Keratinocyte (primary cell): ENCODE data around the gene RIT1. TPM values are rescaled to one million over a fixed set of nuclear protein-coding genes. Genes with fewer than 3 reads are reported as not detected.

Source experiments
- DNase-seq: peaks from one replicate; pipeline ENCODE4 v3.0.0-alpha.2; 2011; ENCODE audit warnings: low read depth, missing footprints, low spot score
- FAIRE-seq: peaks from 2 replicates; lab custom pipeline; 2011; peaks lifted over from hg19 to GRCh38; lab: Jason Lieb, UNC
- H2AFZ ChIP-seq: 2 replicates; pipeline ENCODE4 v1.6.0; 2012; ENCODE audit warnings: low read length, control low read depth, inconsistent platforms; ENCODE audit not compliant: control insufficient read depth
- H3K27ac ChIP-seq: 2 replicates; pipeline ENCODE4 v1.5.1; 2011; ENCODE audit warnings: low read length; ENCODE audit not compliant: control insufficient read depth, insufficient read depth
- H3K27me3 ChIP-seq: 3 replicates; pipeline ENCODE4 v1.6.0; 2011; ENCODE audit warnings: low read length; ENCODE audit not compliant: control insufficient read depth, insufficient read depth; ENCODE audit errors: extremely low read depth
- H3K36me3 ChIP-seq, 2 experiments: 2 replicates in 1 of 2; 3 replicates in 1 of 2; pipeline ENCODE4 v1.5.1; 2011; ENCODE audit warnings: low read length in 2 of 2, mild to moderate bottlenecking in 1 of 2; ENCODE audit not compliant: control insufficient read depth in 2 of 2, insufficient read depth in 2 of 2; ENCODE audit errors: extremely low read depth in 1 of 2
- H3K4me1 ChIP-seq: 3 replicates; pipeline ENCODE4 v1.5.1; 2011; ENCODE audit warnings: low read length; ENCODE audit not compliant: control insufficient read depth, insufficient read depth; ENCODE audit errors: extremely low read depth
- H3K4me2 ChIP-seq: 3 replicates; pipeline ENCODE4 v1.6.0; 2011; ENCODE audit warnings: low read depth, low read length; ENCODE audit not compliant: control insufficient read depth, insufficient read depth; ENCODE audit errors: extremely low read depth
- H3K4me3 ChIP-seq, 3 experiments: fragments of 200-600 bp in 1 of 3; sonication (generic) in 1 of 3; 2 replicates in 2 of 3; 3 replicates in 1 of 3; pipeline ENCODE4 v1.5.1; 2011 to 2016; ENCODE audit warnings: low read length in 3 of 3, mild to moderate bottlenecking in 3 of 3, control low read depth in 2 of 3, inconsistent platforms in 1 of 3, low read depth in 1 of 3, mixed read lengths in 1 of 3, mixed run types in 1 of 3, moderate library complexity in 1 of 3; ENCODE audit not compliant: control insufficient read depth in 2 of 3, insufficient read depth in 2 of 3; ENCODE audit errors: extremely low read depth in 1 of 3
- H3K79me2 ChIP-seq: 2 replicates; pipeline ENCODE4 v1.6.0; 2012; ENCODE audit warnings: low read length; ENCODE audit not compliant: control insufficient read depth, insufficient read depth
- H3K9ac ChIP-seq: 3 replicates; pipeline ENCODE4 v1.6.0; 2011; ENCODE audit warnings: low read length; ENCODE audit not compliant: control insufficient read depth, insufficient read depth; ENCODE audit errors: extremely low read depth
- H3K9me1 ChIP-seq: 3 replicates; pipeline ENCODE4 v1.6.0; 2011; ENCODE audit warnings: low read length; ENCODE audit not compliant: control insufficient read depth, insufficient read depth; ENCODE audit errors: extremely low read depth
- H3K9me3 ChIP-seq: 2 replicates; pipeline ENCODE4 v1.5.1; 2012; ENCODE audit warnings: low read depth, low read length; ENCODE audit not compliant: control insufficient read depth
- H4K20me1 ChIP-seq: 3 replicates; pipeline ENCODE4 v1.6.0; 2011; ENCODE audit warnings: low read length; ENCODE audit not compliant: control insufficient read depth, insufficient read depth; ENCODE audit errors: extremely low read depth
- CTCF ChIP-seq, 3 experiments: IDR thresholded peaks in 1 of 3; conservative IDR thresholded peaks in 1 of 3; optimal IDR thresholded peaks in 1 of 3; 2 replicates in 2 of 3; 3 replicates in 1 of 3; pipeline versions ENCODE3 to v1.5.1; 2011; ENCODE audit warnings: low read length in 3 of 3, mild to moderate bottlenecking in 3 of 3, moderate library complexity in 2 of 3, control low read depth in 1 of 3, inconsistent platforms in 1 of 3; ENCODE audit not compliant: insufficient read depth in 2 of 3; ENCODE audit errors: extremely low read depth in 1 of 3
- EZH2 ChIP-seq: IDR thresholded peaks from one replicate; pipeline ENCODE4 v1.6.1; 2012; ENCODE audit warnings: inconsistent platforms, mild to moderate bottlenecking, low read length, moderate library complexity
- dilution Hi-C: fragments of 300-500 bp; cut with MboI; formaldehyde crosslinking; loops from one replicate; pipeline ENCODE4 v1.7.0; 2020; ENCODE audit warnings: low sequenced_read_pairs; ENCODE audit not compliant: extremely low pct_ligation_motif_present
- polyA plus RNA-seq, 5 experiments: library from polyadenylated mRNA; depleted of rRNA in 3 of 5; stranded (reverse) in 3 of 5; stranded (forward) in 1 of 5; unstranded in 1 of 5; fragments of >200 nt; gene quantifications; 1 replicate in 1 of 5; 2 replicates in 3 of 5; 3 replicates in 1 of 5; pipeline versions ENCODE4 v1.2.1 to v1.2.3, GENCODE V29; 2011 to 2012; ENCODE audit warnings: missing spikeins in 2 of 5, low read depth in 1 of 5, low replicate concordance in 1 of 5

The RIT1 gene
- polyA plus RNA-seq, 1 donor (not counting 4 experiments of a cell fraction or from before 2014, with no cell fraction given), result 33.5 TPM

GRCh38 chr1:155909894-155910293 lies 1.3 kb downstream of the RIT1 start:
- Histone ChIP-seq H2AFZ (no peak overlapping the region), H4K20me1 (no peaks in the 10 kb centered on the region), H3K79me2 (peaks cover 7% of the 10 kb centered on the region), H3K27me3 (no peaks in the 10 kb centered on the region), H3K36me3 (peaks cover 12 to 17% of the 10 kb centered on the region in 2 experiments), H3K27ac (peak overlapping the region; percentile 70), H3K4me3 (peak overlapping the region in 2 of 3 experiments; percentile 71 to 86), H3K9ac (no peak overlapping the region), H3K4me2 (peak overlapping the region; percentile 95), H3K4me1 (peaks cover 18% of the 10 kb centered on the region), H3K9me3 (no peaks in the 10 kb centered on the region), H3K9me1 (no peaks in the 10 kb centered on the region)
- dilution Hi-C loops, result no loop called here
- no peak for TF ChIP-seq CTCF (optimal IDR thresholded peaks at IDR 0.05 in 1 of 3, IDR thresholded peaks at IDR 0.05 in 1 of 3, conservative IDR thresholded peaks at IDR 0.05 in 1 of 3; ENCODE audit: extremely low read depth in 1 of 3, insufficient read depth in 2 of 3, low read length in 3 of 3)
- TF ChIP-seq EZH2, result no peak
- DNase-seq (no peak), FAIRE-seq (peak; percentile 77)

GRCh38 chr1:155904261-155904660 lies 6.9 kb downstream of the RIT1 start:
- H3K9me1 ChIP-seq, result no peaks in the 10 kb centered on the region
- peaks cover 2% of the 10 kb centered on the region for H3K79me2 ChIP-seq
- no peak overlapping the region for H3K4me3 ChIP-seq
- FAIRE-seq (no peak), DNase-seq (no peak)
- H2AFZ ChIP-seq, result no peak overlapping the region
- no peaks in the 10 kb centered on the region for H4K20me1 ChIP-seq
- no peaks in the 10 kb centered on the region for H3K9me3 ChIP-seq
- H3K9ac ChIP-seq, result no peak overlapping the region
- no peaks in the 10 kb centered on the region for H3K27me3 ChIP-seq
- peaks cover 22 to 28% of the 10 kb centered on the region in 2 experiments for H3K36me3 ChIP-seq
- no peak overlapping the region for H3K4me2 ChIP-seq
- dilution Hi-C loops, result no loop called here
- no peak for TF ChIP-seq CTCF (optimal IDR thresholded peaks at IDR 0.05 in 1 of 3, IDR thresholded peaks at IDR 0.05 in 1 of 3, conservative IDR thresholded peaks at IDR 0.05 in 1 of 3; ENCODE audit: extremely low read depth in 1 of 3, insufficient read depth in 2 of 3, low read length in 3 of 3)
- no peak overlapping the region for H3K27ac ChIP-seq
- H3K4me1 ChIP-seq, result no peaks in the 10 kb centered on the region
